Activated T-helper 1 cell treated with anti-CD3 and anti-CD28 coated beads, Interleukin-12 subunit alpha, Interleukin-12 subunit beta, Interleukin-2, Interleukin-4 antibody, amounts not matched to agents 30 ng/mL and 10 ng/mL and 1 ng/mL, durations not matched to agents 14 hours and 24 hours and 36 hours (primary cell): ENCODE data around the gene TUSC2. TPM values are rescaled to one million over a fixed set of nuclear protein-coding genes. Genes with fewer than 3 reads are reported as not detected.

Experiments used
- DNase-seq: peaks from one replicate; pipeline ENCODE4 v3.0.0; 2021; ENCODE audit warnings: low spot score
- H3K27ac Mint-ChIP-seq: one replicate; pipeline ENCODE4 v1.8.0; 2021; ENCODE audit warnings: mild to moderate bottlenecking, mixed read lengths
- H3K27me3 Mint-ChIP-seq: one replicate; pipeline ENCODE4 v1.8.0; 2022; ENCODE audit warnings: mild to moderate bottlenecking, moderate library complexity, mixed read lengths; ENCODE audit not compliant: insufficient read depth
- H3K36me3 Mint-ChIP-seq: one replicate; pipeline ENCODE4 v1.8.0; 2021; ENCODE audit warnings: low read depth, mixed read lengths
- H3K4me1 Mint-ChIP-seq: one replicate; pipeline ENCODE4 v1.8.0; 2021; ENCODE audit warnings: low read depth, mixed read lengths
- H3K4me3 Mint-ChIP-seq: one replicate; pipeline ENCODE4 v1.8.0; 2021; ENCODE audit warnings: mild to moderate bottlenecking, moderate library complexity, mixed read lengths
- H3K9me3 Mint-ChIP-seq: one replicate; pipeline ENCODE4 v1.8.0; 2021; ENCODE audit warnings: mixed read lengths
- intact Hi-C: fragments of 100-400 bp; cut with micrococcal nuclease; formaldehyde crosslinking; loops from one replicate; pipeline ENCODE4 v1.15.1; 2024
- total RNA-seq: library from RNA; stranded (reverse); gene quantifications from 2 replicates; pipeline ENCODE4 v1.2.3, GENCODE V29; 2022

The TUSC2 gene
- total RNA-seq, 1 donor from 2014 or later = 29.9 TPM

DNA sequence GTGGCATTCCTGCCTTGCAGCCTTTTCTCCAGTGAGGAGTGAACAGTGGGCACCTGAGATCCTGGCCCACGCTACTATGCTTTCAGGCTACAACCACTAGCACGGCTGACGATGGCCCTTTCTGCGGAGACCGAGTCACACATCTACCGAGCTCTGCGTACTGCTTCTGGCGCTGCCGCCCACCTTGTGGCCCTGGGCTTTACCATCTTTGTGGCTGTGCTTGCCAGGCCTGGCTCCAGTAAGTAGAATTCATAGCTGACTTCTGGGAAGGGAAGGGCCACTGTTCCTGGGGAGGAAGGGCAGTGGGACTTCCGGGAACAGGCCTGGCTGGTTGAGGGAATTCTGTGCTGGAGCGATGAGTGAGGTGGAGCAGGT is 23.3 kb upstream of the TUSC2 start:
- peaks cover 55% of the 10 kb centered on the region for H3K4me1 Mint-ChIP-seq
- peaks cover 33% of the 10 kb centered on the region for H3K36me3 Mint-ChIP-seq
- H3K9me3 Mint-ChIP-seq = no peaks in the 10 kb centered on the region
- no peak for DNase-seq
- peak overlapping the region; percentile 95 for H3K4me3 Mint-ChIP-seq
- no peaks in the 10 kb centered on the region for H3K27me3 Mint-ChIP-seq
- intact Hi-C loops = loop anchor here (1.0 to 10.0 kb wide), 8 partner anchors 8 to 1703 kb away; partner anchors contain the start of genes CISH, DUSP7, IFRD2 and RPL29
- peak overlapping the region; percentile 95 for H3K27ac Mint-ChIP-seq

DNA sequence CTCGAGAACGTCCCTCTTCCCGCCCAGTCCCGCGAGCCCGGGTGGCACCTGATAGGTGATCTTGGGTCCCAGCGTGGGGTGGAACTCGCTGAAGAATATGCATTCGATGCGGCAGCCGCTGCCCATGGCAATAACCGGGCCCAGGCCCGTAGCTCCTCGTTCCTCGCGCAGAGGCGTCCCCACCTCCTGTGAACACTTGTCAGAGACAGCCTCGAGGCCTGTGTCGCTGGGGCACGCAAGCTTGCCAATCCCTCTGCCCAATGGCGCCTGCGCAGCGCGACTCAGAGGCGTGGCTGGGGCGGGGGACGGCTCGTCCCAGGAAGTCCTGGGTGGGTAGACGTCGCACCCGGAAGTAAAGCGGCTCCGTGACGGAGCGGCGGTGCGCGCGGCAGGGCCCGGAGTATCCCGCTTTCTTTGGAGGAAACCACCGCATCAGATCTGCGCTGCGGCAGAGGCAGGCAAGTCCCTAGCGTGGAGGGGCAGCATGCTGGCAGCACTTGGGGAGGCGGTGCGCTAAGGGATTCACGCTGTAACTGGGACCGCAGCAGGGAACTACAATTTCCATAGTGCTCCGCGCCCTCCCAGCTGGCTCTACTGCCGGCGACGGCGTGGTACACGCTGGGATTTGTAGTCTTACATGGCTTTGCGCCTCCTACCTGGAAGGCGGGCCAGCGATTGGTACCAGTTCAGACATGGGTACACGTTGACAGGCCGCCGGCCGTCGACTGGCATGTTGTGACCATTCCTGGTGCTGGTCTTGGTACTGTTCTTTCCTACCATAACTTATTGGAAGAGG is 22.7 kb upstream of the TUSC2 start, which contains the start of the genes CYB561D2 and NPRL2:
CYB561D2 (plus strand) TSS at position 336 of the 796 bp plus-strand sequence. CDS start 572 bp downstream, outside the sequence.
NPRL2 (minus strand) TSS at position 249 of the 796 bp plus-strand sequence; CDS start at position 126, 123 bp downstream.
- Mint-ChIP-seq H3K4me1 (peaks cover 55% of the 10 kb centered on the region), H3K36me3 (peaks cover 33% of the 10 kb centered on the region)
- intact Hi-C loops = loop anchor here (1.0 to 10.0 kb wide), 10 partner anchors 9 to 1704 kb away; partner anchors contain the start of genes CISH, DUSP7, HYAL3 and IFRD2

DNA sequence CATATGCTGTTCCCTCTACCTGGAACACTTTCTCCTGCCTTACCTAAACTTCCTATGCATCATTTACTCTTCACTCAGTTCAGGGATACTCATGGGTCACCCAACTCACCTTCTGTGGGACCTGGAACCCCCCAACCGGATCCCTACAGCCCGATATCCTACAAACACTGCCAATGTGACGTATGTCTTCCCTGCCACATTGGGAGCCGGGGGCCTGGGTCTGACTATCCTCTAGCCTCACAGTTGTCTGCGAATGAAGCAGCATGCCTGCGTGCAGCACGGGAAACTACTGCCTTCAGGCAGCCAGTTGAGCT is 22.1 kb upstream of the TUSC2 start:
- Mint-ChIP-seq H3K36me3 (peaks cover 30% of the 10 kb centered on the region), H3K4me1 (peaks cover 56% of the 10 kb centered on the region), H3K4me3 (peak overlapping the region; percentile 95), H3K27ac (peak overlapping the region; percentile 95), H3K9me3 (no peaks in the 10 kb centered on the region), H3K27me3 (no peaks in the 10 kb centered on the region)
- no peak for DNase-seq
- intact Hi-C loops = loop anchor here (1.0 to 10.0 kb wide), 7 partner anchors 10 to 1705 kb away; partner anchors contain the start of genes CISH, DUSP7, HYAL3 and NAA80

More for the DNA sequence above, 22.7 kb upstream of the TUSC2 start, which contains the start of the genes CYB561D2 and NPRL2:
- no peaks in the 10 kb centered on the region for H3K27me3 Mint-ChIP-seq
- H3K4me3 Mint-ChIP-seq = peak within 1 kb of the TSS; percentile 95
- H3K27ac Mint-ChIP-seq = peak within 1 kb of the TSS; percentile 95
- peak; percentile 100 for DNase-seq
- H3K9me3 Mint-ChIP-seq = no peaks in the 10 kb centered on the region

DNA sequence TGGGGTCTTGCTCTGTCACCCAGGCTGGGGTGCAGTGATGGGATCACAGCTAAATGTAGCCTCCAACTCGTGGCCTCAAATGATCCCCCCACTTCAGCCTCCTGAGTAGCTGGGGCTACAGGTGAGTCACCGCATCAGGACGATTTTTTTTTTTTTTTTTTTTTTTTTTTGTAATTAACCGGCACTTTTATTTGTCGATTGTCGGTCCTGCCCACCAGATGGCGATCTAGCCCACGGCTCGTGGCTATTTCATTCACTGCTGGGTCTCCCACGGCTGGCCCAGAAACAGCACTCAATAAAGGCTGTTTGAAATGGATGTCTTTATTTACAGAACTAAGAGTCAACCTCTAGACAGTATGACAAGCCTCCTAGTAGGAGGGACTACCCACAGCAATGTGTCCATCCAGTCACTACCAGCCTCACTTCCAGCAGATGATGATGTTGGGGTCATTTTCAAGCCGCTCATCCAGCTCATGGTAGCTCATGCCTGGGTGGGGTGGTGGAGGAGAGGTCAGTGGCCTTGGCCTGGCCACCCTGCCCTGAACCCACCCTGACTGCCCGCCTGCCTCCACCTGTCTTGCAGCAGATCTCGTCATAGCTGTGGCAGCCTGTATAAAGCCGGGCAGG is 19.3 kb upstream of the TUSC2 start:
- peak; percentile 66 for DNase-seq
- peaks cover 22% of the 10 kb centered on the region for H3K36me3 Mint-ChIP-seq
- intact Hi-C loops = loop anchor here (1.0 kb wide), 4 partner anchors 89 to 220 kb away; partner anchors contain the start of gene C3orf18
- H3K4me1 Mint-ChIP-seq = peaks cover 57% of the 10 kb centered on the region
- H3K27ac Mint-ChIP-seq = no peak overlapping the region
- H3K27me3 Mint-ChIP-seq = no peaks in the 10 kb centered on the region
- H3K9me3 Mint-ChIP-seq = no peaks in the 10 kb centered on the region
- no peak overlapping the region for H3K4me3 Mint-ChIP-seq

DNA sequence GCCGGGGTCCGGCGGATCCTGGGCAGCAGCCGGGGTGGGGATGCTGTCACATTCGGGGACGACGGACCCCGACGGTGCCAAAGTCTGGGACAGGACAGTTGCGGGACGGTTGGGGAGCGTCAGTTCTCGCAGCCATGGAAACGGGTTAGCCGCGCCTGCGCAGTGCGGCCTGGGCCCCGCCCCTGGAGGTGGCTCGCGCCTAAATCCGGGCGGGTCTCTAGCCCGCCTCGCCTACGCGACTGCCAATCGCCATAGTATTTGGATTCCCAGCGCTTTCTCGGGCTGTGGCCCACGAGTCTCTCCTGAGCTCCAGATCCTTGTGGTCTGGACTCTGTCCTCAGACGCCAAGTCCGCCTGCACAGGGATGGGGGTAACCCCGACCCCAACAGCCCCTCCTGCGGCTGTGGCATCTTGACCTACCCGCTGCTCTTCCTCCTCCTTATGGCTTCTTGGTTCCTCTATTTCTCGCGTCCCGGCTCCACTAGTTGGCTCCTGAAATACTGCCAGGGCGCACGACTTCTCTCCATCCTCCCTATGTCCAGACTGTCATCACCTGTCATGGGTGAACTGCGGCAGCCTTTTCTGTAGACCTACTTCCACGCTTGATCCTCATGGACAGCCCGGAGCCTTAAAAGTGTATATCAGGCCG is 17.7 kb upstream of the TUSC2 start, which contains the start of gene ZMYND10:
ZMYND10 (minus strand) TSS at position 147 of the 649 bp plus-strand sequence. CDS start 153 bp downstream, outside the sequence.
- DNase-seq = peak; percentile 78
- H3K27me3 Mint-ChIP-seq = no peaks in the 10 kb centered on the region
- no peak within 1 kb of the TSS for H3K27ac Mint-ChIP-seq
- peaks cover 17% of the 10 kb centered on the region for H3K36me3 Mint-ChIP-seq
- H3K9me3 Mint-ChIP-seq = no peaks in the 10 kb centered on the region
- H3K4me1 Mint-ChIP-seq = peaks cover 51% of the 10 kb centered on the region
- peak within 1 kb of the TSS; percentile 55 for H3K4me3 Mint-ChIP-seq
- intact Hi-C loops = no loop called here

DNA sequence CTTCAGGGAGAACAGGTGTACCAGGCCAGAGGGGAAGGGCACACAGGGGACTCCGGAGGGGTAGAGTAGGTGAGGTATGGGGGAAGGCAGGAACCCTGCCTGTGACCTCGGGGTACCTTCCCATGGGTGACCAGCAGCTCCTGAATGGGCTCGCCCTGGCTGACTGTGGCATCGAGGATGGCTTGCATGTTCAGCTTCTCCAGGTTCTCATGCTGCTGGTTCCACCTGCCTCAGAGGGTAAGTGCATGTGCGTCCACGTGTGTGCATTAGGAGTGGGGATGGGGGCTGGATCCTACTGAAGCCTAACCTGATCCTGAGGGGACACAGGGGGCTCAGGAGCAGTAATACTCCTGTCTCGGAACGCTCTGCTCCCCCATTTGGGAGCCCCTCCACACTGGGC is 17.0 kb upstream of the TUSC2 start:
- no peaks in the 10 kb centered on the region for H3K27me3 Mint-ChIP-seq
- peaks cover 44% of the 10 kb centered on the region for H3K4me1 Mint-ChIP-seq
- peaks cover 11% of the 10 kb centered on the region for H3K36me3 Mint-ChIP-seq
- no peak overlapping the region for H3K4me3 Mint-ChIP-seq
- no peaks in the 10 kb centered on the region for H3K9me3 Mint-ChIP-seq
- DNase-seq = no peak
- intact Hi-C loops = no loop called here
- H3K27ac Mint-ChIP-seq = no peak overlapping the region

DNA sequence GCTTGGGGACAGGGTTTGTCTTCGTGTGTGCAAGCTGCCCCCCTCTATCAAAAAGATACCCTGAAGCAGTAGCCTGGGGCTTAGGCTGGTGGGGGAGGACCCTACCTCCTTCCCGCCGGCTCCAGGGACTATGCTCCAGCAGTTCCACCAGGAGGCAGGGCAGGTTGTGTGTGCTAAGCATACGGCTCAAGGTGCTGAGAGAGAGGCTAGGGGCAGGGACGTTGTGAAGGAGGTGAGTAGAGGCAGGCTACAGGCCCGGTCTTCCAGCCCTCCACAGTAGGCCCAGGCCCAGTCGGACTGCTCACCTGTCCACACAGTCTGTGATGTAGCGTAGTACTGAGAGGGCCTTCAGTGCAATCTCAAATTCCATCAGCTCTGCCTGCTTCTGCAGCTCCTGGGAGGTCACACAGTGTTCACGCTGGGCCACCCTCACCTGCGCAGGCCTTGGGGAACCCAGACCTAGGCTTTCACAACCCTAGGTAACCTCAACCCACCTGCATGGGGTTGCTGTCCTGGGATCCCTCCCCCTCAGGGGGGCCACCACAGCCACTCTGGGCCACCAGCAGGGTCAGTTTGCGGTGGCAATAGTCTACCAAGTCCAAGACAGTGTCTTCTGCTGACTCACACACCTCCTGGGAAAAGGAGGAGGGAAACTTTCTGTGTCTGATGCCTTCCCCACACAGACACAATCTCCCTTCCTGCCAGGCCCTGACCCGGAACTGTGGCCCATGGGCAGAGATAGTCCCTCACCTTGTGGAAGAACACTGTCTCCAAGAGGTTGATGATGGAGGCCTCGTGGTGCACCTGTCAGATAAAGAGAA is 15.0 kb upstream of the TUSC2 start:
- H3K9me3 Mint-ChIP-seq = no peaks in the 10 kb centered on the region
- peaks cover 13% of the 10 kb centered on the region for H3K36me3 Mint-ChIP-seq
- no peak for DNase-seq
- no peaks in the 10 kb centered on the region for H3K27me3 Mint-ChIP-seq
- peaks cover 46% of the 10 kb centered on the region for H3K4me1 Mint-ChIP-seq
- no peak overlapping the region for H3K4me3 Mint-ChIP-seq
- intact Hi-C loops = no loop called here
- H3K27ac Mint-ChIP-seq = no peak overlapping the region

DNA sequence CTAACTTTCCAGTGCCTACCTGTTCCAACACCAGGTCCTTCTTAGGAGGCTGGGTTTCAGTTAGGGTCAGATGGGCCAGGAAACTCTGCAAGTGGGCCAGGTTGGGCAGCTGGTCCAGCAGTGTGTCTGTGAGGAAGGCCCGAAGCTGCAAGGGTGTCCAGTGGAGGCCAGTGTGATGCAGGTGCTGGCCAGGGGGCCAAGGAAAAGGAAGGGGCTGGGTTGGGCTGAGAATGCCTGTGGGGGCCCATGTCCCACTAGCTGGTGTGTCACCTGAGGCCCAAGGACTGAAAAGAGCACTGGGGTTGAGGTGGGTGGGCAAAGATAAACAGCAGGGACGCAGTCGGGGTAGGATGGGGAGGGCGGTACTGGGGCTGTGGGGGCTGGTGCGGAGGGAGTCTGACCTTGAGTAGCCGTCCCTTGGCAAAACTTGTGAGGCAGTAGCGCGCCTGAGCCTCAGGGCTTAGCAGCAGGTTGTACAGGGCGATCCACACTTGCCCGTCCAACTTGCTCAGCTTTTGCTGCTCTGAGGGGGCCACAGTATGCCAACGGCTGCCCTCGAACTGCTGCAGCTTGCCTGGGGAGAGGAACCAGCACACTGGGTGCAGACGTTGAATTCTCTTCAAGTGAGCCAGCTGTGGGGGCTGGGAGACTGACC is 14.1 kb upstream of the TUSC2 start:
- no peak for DNase-seq
- no peaks in the 10 kb centered on the region for H3K27me3 Mint-ChIP-seq
- H3K9me3 Mint-ChIP-seq = no peaks in the 10 kb centered on the region
- intact Hi-C loops = no loop called here
- H3K36me3 Mint-ChIP-seq = peaks cover 12% of the 10 kb centered on the region
- peak overlapping the region; percentile 30 for H3K4me3 Mint-ChIP-seq
- no peak overlapping the region for H3K27ac Mint-ChIP-seq
- H3K4me1 Mint-ChIP-seq = peaks cover 41% of the 10 kb centered on the region

DNA sequence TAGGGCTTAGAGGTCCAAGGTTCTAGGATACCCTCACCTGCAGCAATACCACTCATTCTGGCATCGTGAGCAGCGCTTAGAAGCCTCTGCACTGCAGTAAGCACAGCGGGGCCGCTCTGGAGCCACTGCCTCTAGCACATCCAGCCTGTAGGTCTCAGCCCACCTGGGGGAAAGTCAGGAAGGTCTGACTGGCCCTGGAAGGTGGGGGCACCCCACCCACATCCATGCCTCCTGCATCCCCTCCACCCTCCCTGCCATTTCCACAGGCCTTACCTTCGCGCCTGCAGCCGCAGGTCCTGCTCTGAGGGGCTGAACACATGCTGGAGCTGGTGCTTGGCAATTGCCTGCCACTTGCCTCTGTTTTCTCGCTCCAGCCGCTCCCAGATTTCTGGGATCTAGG is 13.5 kb upstream of the TUSC2 start:
- Mint-ChIP-seq H3K4me3 (peak overlapping the region; percentile 85), H3K27ac (peak overlapping the region; percentile 91), H3K4me1 (peaks cover 42% of the 10 kb centered on the region), H3K27me3 (no peaks in the 10 kb centered on the region), H3K36me3 (peaks cover 14% of the 10 kb centered on the region), H3K9me3 (no peaks in the 10 kb centered on the region)
- intact Hi-C loops = no loop called here
- no peak for DNase-seq

DNA sequence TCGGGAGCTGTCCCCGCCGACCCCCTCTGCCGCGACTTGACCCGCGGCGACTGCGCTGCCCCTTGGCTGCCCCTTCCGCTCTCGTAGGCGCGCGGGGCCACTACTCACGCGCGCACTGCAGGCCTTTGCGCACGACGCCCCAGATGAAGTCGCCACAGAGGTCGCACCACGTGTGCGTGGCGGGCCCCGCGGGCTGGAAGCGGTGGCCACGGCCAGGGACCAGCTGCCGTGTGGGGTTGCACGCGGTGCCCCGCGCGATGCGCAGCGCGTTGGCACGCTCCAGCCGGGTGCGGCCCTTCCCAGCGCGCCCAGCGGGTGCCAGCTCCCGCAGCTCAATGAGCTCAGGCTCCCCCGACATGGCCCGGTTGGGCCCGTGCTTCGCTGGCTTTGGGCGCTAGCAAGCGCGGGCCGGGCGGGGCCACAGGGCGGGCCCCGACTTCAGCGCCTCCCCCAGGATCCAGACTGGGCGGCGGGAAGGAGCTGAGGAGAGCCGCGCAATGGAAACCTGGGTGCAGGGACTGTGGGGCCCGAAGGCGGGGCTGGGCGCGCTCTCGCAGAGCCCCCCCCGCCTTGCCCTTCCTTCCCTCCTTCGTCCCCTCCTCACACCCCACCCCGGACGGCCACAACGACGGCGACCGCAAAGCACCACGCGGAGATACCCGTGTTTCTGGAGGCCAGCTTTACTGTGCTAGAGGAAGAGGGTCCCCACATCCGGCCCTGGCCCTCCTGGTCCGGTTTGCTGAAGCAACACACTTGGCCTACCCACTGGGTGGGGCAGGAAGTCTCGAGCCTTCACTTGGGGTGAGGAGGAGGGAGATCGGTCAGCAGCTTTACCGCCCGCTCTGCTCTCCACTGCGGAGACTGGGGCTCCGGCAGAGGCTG is 12.7 kb upstream of the TUSC2 start, which contains the start of gene RASSF1:
RASSF1 (minus strand) TSS at position 389 of the 882 bp plus-strand sequence; CDS start at position 358, 31 bp downstream.
- intact Hi-C loops = loop anchor here (1.0 kb wide), 1 partner anchor 10 kb away; the partner anchor contains the start of genes CYB561D2 and NPRL2
- H3K9me3 Mint-ChIP-seq = no peaks in the 10 kb centered on the region

DNA sequence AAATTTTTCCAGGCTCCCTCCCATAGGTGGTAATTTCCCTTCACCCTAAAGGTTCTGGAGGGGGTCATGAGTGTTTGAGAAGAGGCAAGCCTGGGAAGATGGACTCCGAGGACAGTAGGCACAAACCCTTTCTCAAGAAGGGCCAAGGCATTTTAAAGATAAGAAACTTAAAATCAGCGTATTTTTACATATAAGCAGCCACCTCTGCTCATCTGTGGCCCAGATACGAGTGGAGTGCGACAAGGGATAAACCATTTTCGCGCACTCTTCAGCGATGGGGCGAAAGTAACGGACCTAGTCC is 12.1 kb upstream of the TUSC2 start:
- peak overlapping the region; percentile 96 for H3K4me3 Mint-ChIP-seq
- H3K36me3 Mint-ChIP-seq = peaks cover 18% of the 10 kb centered on the region
- no peaks in the 10 kb centered on the region for H3K27me3 Mint-ChIP-seq
- peaks cover 42% of the 10 kb centered on the region for H3K4me1 Mint-ChIP-seq
- DNase-seq = no peak
- intact Hi-C loops = loop anchor here (1.0 kb wide), 1 partner anchor 10 kb away; the partner anchor contains the start of genes CYB561D2 and NPRL2
- peak overlapping the region; percentile 97 for H3K27ac Mint-ChIP-seq
- no peaks in the 10 kb centered on the region for H3K9me3 Mint-ChIP-seq

More for the DNA sequence above, 12.7 kb upstream of the TUSC2 start, which contains the start of gene RASSF1:
- peak within 1 kb of the TSS; percentile 96 for H3K4me3 Mint-ChIP-seq
- H3K27me3 Mint-ChIP-seq = no peaks in the 10 kb centered on the region
- H3K36me3 Mint-ChIP-seq = peaks cover 18% of the 10 kb centered on the region
- DNase-seq = peak; percentile 74
- peaks cover 43% of the 10 kb centered on the region for H3K4me1 Mint-ChIP-seq
- H3K27ac Mint-ChIP-seq = peak within 1 kb of the TSS; percentile 97
